Keratinocyte (primary cell): Measurements from ENCODE around the gene TMEM161A. TPM values are rescaled to one million over a fixed set of nuclear protein-coding genes. Genes with fewer than 3 reads are reported as not detected.

Experiments
- DNase-seq: peaks from one replicate; pipeline ENCODE4 v3.0.0-alpha.2; 2011; ENCODE audit warnings: low read depth, missing footprints, low spot score
- FAIRE-seq: peaks from 2 replicates; lab custom pipeline; 2011; peaks lifted over from hg19 to GRCh38; lab: Jason Lieb, UNC
- H2AFZ ChIP-seq: 2 replicates; pipeline ENCODE4 v1.6.0; 2012; ENCODE audit warnings: low read length, control low read depth, inconsistent platforms; ENCODE audit not compliant: control insufficient read depth
- H3K27ac ChIP-seq: 2 replicates; pipeline ENCODE4 v1.5.1; 2011; ENCODE audit warnings: low read length; ENCODE audit not compliant: control insufficient read depth, insufficient read depth
- H3K27me3 ChIP-seq: 3 replicates; pipeline ENCODE4 v1.6.0; 2011; ENCODE audit warnings: low read length; ENCODE audit not compliant: control insufficient read depth, insufficient read depth; ENCODE audit errors: extremely low read depth
- H3K36me3 ChIP-seq, 2 experiments: 2 replicates in 1 of 2; 3 replicates in 1 of 2; pipeline ENCODE4 v1.5.1; 2011; ENCODE audit warnings: low read length in 2 of 2, mild to moderate bottlenecking in 1 of 2; ENCODE audit not compliant: control insufficient read depth in 2 of 2, insufficient read depth in 2 of 2; ENCODE audit errors: extremely low read depth in 1 of 2
- H3K4me1 ChIP-seq: 3 replicates; pipeline ENCODE4 v1.5.1; 2011; ENCODE audit warnings: low read length; ENCODE audit not compliant: control insufficient read depth, insufficient read depth; ENCODE audit errors: extremely low read depth
- H3K4me2 ChIP-seq: 3 replicates; pipeline ENCODE4 v1.6.0; 2011; ENCODE audit warnings: low read depth, low read length; ENCODE audit not compliant: control insufficient read depth, insufficient read depth; ENCODE audit errors: extremely low read depth
- H3K4me3 ChIP-seq, 3 experiments: fragments of 200-600 bp in 1 of 3; sonication (generic) in 1 of 3; 2 replicates in 2 of 3; 3 replicates in 1 of 3; pipeline ENCODE4 v1.5.1; 2011 to 2016; ENCODE audit warnings: low read length in 3 of 3, mild to moderate bottlenecking in 3 of 3, control low read depth in 2 of 3, inconsistent platforms in 1 of 3, low read depth in 1 of 3, mixed read lengths in 1 of 3, mixed run types in 1 of 3, moderate library complexity in 1 of 3; ENCODE audit not compliant: control insufficient read depth in 2 of 3, insufficient read depth in 2 of 3; ENCODE audit errors: extremely low read depth in 1 of 3
- H3K79me2 ChIP-seq: 2 replicates; pipeline ENCODE4 v1.6.0; 2012; ENCODE audit warnings: low read length; ENCODE audit not compliant: control insufficient read depth, insufficient read depth
- H3K9ac ChIP-seq: 3 replicates; pipeline ENCODE4 v1.6.0; 2011; ENCODE audit warnings: low read length; ENCODE audit not compliant: control insufficient read depth, insufficient read depth; ENCODE audit errors: extremely low read depth
- H3K9me1 ChIP-seq: 3 replicates; pipeline ENCODE4 v1.6.0; 2011; ENCODE audit warnings: low read length; ENCODE audit not compliant: control insufficient read depth, insufficient read depth; ENCODE audit errors: extremely low read depth
- H3K9me3 ChIP-seq: 2 replicates; pipeline ENCODE4 v1.5.1; 2012; ENCODE audit warnings: low read depth, low read length; ENCODE audit not compliant: control insufficient read depth
- H4K20me1 ChIP-seq: 3 replicates; pipeline ENCODE4 v1.6.0; 2011; ENCODE audit warnings: low read length; ENCODE audit not compliant: control insufficient read depth, insufficient read depth; ENCODE audit errors: extremely low read depth
- CTCF ChIP-seq, 3 experiments: IDR thresholded peaks in 1 of 3; conservative IDR thresholded peaks in 1 of 3; optimal IDR thresholded peaks in 1 of 3; 2 replicates in 2 of 3; 3 replicates in 1 of 3; pipeline versions ENCODE3 to v1.5.1; 2011; ENCODE audit warnings: low read length in 3 of 3, mild to moderate bottlenecking in 3 of 3, moderate library complexity in 2 of 3, control low read depth in 1 of 3, inconsistent platforms in 1 of 3; ENCODE audit not compliant: insufficient read depth in 2 of 3; ENCODE audit errors: extremely low read depth in 1 of 3
- EZH2 ChIP-seq: IDR thresholded peaks from one replicate; pipeline ENCODE4 v1.6.1; 2012; ENCODE audit warnings: inconsistent platforms, mild to moderate bottlenecking, low read length, moderate library complexity
- dilution Hi-C: fragments of 300-500 bp; cut with MboI; formaldehyde crosslinking; loops from one replicate; pipeline ENCODE4 v1.7.0; 2020; ENCODE audit warnings: low sequenced_read_pairs; ENCODE audit not compliant: extremely low pct_ligation_motif_present
- polyA plus RNA-seq, 5 experiments: library from polyadenylated mRNA; depleted of rRNA in 3 of 5; stranded (reverse) in 3 of 5; stranded (forward) in 1 of 5; unstranded in 1 of 5; fragments of >200 nt; gene quantifications; 1 replicate in 1 of 5; 2 replicates in 3 of 5; 3 replicates in 1 of 5; pipeline versions ENCODE4 v1.2.1 to v1.2.3, GENCODE V29; 2011 to 2012; ENCODE audit warnings: missing spikeins in 2 of 5, low read depth in 1 of 5, low replicate concordance in 1 of 5

Gene TMEM161A
- polyA plus RNA-seq, 1 donor (not counting 4 experiments of a cell fraction or from before 2014, with no cell fraction given): 18.0 TPM

- Histone ChIP-seq H3K36me3 (no peaks in the 10 kb centered on the region), H3K27ac (no peak overlapping the region), H3K9me1 (no peaks in the 10 kb centered on the region), H3K4me3 (no peak overlapping the region), H4K20me1 (no peaks in the 10 kb centered on the region), H2AFZ (no peak overlapping the region), H3K27me3 (no peaks in the 10 kb centered on the region), H3K79me2 (no peaks in the 10 kb centered on the region), H3K4me1 (no peaks in the 10 kb centered on the region), H3K9me3 (no peaks in the 10 kb centered on the region), H3K9ac (no peak overlapping the region), H3K4me2 (no peak overlapping the region)
- no peak for DNase-seq
- FAIRE-seq: no peak
- TF ChIP-seq EZH2 (no peak), CTCF (optimal IDR thresholded peaks at IDR 0.05 in 1 of 3, IDR thresholded peaks at IDR 0.05 in 1 of 3, conservative IDR thresholded peaks at IDR 0.05 in 1 of 3; ENCODE audit: extremely low read depth in 1 of 3, insufficient read depth in 2 of 3, low read length in 3 of 3) (no peak)
- dilution Hi-C loops: no loop called here
Observed at GRCh38 chr19:19094513-19094912, 43.8 kb downstream of the TMEM161A start.

DNA sequence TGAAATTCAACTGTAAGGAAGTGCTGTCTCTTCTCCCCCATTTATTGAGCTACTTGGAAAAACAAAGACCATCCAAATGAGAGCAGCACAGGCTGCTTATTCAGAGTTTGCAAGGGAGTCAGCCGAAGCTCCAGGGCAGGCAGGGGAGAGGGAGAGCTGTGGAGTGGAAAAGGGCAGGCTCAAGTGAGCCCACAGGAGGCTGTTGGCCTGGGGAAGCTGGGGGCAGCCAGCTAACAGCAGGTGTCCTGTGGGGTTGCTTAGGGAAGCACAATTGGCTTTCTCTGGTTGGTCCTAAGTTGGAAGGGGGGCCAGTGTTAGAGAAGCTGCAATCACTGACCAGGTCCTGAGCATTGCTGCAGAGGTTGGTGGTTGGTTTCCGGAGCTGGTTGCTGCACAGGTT, 50.6 kb downstream of the TMEM161A start:
- Histone ChIP-seq H3K9me1 (no peaks in the 10 kb centered on the region), H4K20me1 (no peaks in the 10 kb centered on the region), H3K27ac (no peak overlapping the region), H3K4me3 (no peak overlapping the region), H3K4me1 (peaks cover 5% of the 10 kb centered on the region), H3K79me2 (no peaks in the 10 kb centered on the region), H3K4me2 (no peak overlapping the region), H3K27me3 (no peaks in the 10 kb centered on the region), H2AFZ (no peak overlapping the region), H3K9me3 (no peaks in the 10 kb centered on the region), H3K9ac (no peak overlapping the region), H3K36me3 (no peaks in the 10 kb centered on the region)
- dilution Hi-C loops: no loop called here
- FAIRE-seq: no peak
- TF ChIP-seq EZH2 (no peak), CTCF (optimal IDR thresholded peaks at IDR 0.05 in 1 of 3, IDR thresholded peaks at IDR 0.05 in 1 of 3, conservative IDR thresholded peaks at IDR 0.05 in 1 of 3; ENCODE audit: extremely low read depth in 1 of 3, insufficient read depth in 2 of 3, low read length in 3 of 3) (no peak)
- no peak for DNase-seq
